KMS-11 (cell line): ENCODE data around the gene CCDC124.

Source experiments
- H2AFZ ChIP-seq: fragments of 200-600 bp; sonication (generic); 2 replicates; pipeline ENCODE4 v1.6.1; 2016; ENCODE audit warnings: antibody characterized with exemption, mixed run types, low read depth
- H3K27ac ChIP-seq: fragments of 200-600 bp; sonication (generic); 2 replicates; pipeline ENCODE4 v1.6.1; 2016; ENCODE audit warnings: mild to moderate bottlenecking, mixed run types
- H3K27me3 ChIP-seq: fragments of 200-600 bp; sonication (generic); 2 replicates; pipeline ENCODE4 v1.6.1; 2017; ENCODE audit warnings: mild to moderate bottlenecking, low read depth, mixed run types, moderate library complexity; ENCODE audit not compliant: insufficient read depth
- H3K36me3 ChIP-seq: fragments of 200-600 bp; sonication (generic); 2 replicates; pipeline ENCODE4 v1.6.1; 2017; ENCODE audit warnings: mild to moderate bottlenecking, mixed run types; ENCODE audit not compliant: insufficient read depth
- H3K4me1 ChIP-seq: fragments of 200-600 bp; sonication (generic); 2 replicates; pipeline ENCODE4 v1.6.1; 2016; ENCODE audit warnings: mild to moderate bottlenecking, low read depth, mixed run types; ENCODE audit not compliant: poor library complexity, severe bottlenecking
- H3K4me2 ChIP-seq: fragments of 200-600 bp; sonication (generic); 2 replicates; pipeline ENCODE4 v1.7.0; 2016; ENCODE audit warnings: mild to moderate bottlenecking, mixed run types
- H3K4me3 ChIP-seq: fragments of 200-600 bp; sonication (generic); IDR thresholded peaks from 2 replicates; pipeline ENCODE4 v1.6.1; 2017; ENCODE audit warnings: low read depth, low read length, mixed read lengths; ENCODE audit not compliant: insufficient read depth
- H3K79me2 ChIP-seq: fragments of 200-600 bp; sonication (generic); 2 replicates; pipeline ENCODE4 v1.6.1; 2016; ENCODE audit warnings: low read depth, mixed run types; ENCODE audit not compliant: insufficient read depth
- H3K9ac ChIP-seq: fragments of 200-600 bp; sonication (generic); 2 replicates; pipeline ENCODE4 v1.6.1; 2016; ENCODE audit warnings: mild to moderate bottlenecking, mixed run types
- H4K20me1 ChIP-seq: fragments of 200-600 bp; sonication (generic); 2 replicates; pipeline ENCODE4 v1.6.1; 2016; ENCODE audit warnings: mild to moderate bottlenecking, mixed run types; ENCODE audit not compliant: insufficient read depth
- TF ChIP-seq, protein P1 (sequence below): fragments of 200-600 bp; sonication (generic); conservative IDR thresholded peaks from 2 replicates; pipeline ENCODE4 v1.6.1; 2017; ENCODE audit warnings: low read depth, mild to moderate bottlenecking, antibody characterized with exemption, low read length, moderate library complexity, mixed read lengths

CCDC124 gene

DNA sequence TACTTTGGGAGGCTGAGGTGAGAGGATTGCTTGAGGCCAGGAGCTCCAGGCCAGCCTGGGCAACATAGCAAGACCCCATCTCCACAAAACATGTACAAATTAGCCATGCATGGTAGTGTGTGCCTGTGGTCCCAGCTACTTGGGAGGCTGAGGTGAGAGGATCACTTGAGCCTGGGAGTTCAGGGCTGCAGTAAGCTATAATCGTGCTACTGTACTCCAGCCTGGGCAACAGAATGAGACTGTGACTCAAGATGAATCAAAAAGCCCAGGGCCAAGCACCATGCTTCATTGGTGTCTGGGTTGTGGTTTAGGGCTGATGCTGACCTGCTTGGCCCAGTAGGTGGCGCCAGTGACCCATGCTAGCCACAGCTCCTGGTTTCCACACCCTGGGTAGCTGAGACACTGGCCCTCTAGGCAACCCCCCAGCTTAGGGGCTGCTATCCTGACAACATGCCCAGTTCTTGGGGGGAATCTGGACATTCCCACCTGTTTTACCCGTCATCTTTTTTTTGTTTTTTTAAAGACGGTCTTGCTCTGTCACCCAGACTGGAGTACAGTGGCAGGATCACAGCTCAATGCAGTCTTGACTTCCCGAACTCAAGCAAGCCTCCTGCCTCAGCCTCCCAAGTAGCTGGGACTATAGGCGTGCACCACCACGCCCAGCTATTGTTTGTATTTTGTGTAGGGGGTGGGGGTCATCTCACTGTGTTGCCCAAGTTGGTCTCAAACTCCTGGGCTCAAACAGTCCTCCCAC, 5.5 kb downstream of the CCDC124 start:
- Histone ChIP-seq H3K4me1 (no peaks in the 10 kb centered on the region), H3K4me3 (no peak overlapping the region), H3K9ac (no peak overlapping the region), H3K27me3 (no peaks in the 10 kb centered on the region), H3K27ac (no peak overlapping the region), H3K79me2 (no peaks in the 10 kb centered on the region; the same call in 1 of the 2 replicates), H3K4me2 (no peak overlapping the region), H2AFZ (no peak overlapping the region), H4K20me1 (no peaks in the 10 kb centered on the region), H3K36me3 (no peaks in the 10 kb centered on the region)
- TF ChIP-seq, protein P1, sequence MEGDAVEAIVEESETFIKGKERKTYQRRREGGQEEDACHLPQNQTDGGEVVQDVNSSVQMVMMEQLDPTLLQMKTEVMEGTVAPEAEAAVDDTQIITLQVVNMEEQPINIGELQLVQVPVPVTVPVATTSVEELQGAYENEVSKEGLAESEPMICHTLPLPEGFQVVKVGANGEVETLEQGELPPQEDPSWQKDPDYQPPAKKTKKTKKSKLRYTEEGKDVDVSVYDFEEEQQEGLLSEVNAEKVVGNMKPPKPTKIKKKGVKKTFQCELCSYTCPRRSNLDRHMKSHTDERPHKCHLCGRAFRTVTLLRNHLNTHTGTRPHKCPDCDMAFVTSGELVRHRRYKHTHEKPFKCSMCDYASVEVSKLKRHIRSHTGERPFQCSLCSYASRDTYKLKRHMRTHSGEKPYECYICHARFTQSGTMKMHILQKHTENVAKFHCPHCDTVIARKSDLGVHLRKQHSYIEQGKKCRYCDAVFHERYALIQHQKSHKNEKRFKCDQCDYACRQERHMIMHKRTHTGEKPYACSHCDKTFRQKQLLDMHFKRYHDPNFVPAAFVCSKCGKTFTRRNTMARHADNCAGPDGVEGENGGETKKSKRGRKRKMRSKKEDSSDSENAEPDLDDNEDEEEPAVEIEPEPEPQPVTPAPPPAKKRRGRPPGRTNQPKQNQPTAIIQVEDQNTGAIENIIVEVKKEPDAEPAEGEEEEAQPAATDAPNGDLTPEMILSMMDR: peak; percentile 83

DNA sequence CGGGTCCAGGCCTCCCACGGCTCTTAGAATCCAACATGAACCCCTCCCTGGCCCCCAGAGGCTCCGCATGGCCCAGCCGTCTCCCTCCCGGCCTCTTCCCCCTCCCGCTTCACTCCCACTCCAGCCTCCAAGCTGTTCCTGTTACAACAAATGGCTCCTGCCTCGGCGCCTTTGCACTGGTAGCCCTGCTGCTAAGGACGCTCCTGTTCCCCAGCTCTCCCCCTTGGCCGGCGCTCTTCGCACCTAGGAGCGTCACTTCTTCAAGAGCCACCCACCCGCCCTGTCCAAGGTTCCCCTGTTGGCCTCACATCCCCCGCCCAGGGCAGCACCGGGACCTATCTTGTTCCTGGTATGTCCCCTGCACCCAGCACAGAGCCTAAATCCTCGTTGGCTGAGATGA, 9.4 kb downstream of the CCDC124 start:
- no peaks in the 10 kb centered on the region for H3K79me2 ChIP-seq
- H3K9ac ChIP-seq: no peak overlapping the region
- H3K36me3 ChIP-seq: no peaks in the 10 kb centered on the region
- 0 out of 2 replicates have a peak, but pooled peaks cover 3% of the 10 kb centered on the region for H3K27me3 ChIP-seq
- no peak overlapping the region for H3K27ac ChIP-seq
- TF ChIP-seq, protein P1: no peak
- no peak overlapping the region for H3K4me2 ChIP-seq
- H3K4me1 ChIP-seq: peaks cover 10% of the 10 kb centered on the region
- no peak overlapping the region for H2AFZ ChIP-seq
- no peaks in the 10 kb centered on the region for H4K20me1 ChIP-seq
- no peak overlapping the region for H3K4me3 ChIP-seq

DNA sequence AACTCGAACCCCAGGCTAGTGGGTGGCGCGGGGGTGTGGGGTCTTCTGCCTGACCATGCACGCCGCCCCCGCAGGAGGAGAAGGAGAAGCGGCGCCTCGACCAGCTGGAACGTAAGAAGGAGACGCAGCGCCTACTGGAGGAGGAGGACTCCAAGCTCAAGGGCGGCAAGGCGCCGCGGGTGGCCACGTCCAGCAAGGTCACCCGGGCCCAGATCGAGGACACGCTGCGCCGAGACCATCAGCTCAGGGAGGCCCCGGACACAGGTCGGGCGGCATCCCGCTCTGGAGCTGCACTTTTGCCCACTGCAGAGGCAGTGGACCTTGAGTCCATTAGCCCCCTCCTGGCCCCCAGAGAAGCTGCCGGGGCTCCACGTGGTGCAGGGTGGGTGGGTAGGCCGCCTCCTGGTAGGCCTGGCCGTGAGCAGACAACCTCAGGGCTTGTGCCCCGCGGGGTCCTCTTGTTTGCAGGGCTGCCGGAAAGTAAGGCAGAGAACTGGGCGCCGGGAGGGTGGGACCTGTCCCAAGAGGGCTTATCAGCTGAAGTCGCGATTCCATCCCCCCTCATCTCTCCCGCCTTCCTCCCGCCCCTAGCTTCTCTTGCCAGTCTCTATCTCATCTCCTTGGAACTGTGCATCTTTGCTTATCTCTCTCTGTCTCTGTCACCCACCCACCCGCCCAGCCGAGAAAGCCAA, 9.9 kb downstream of the CCDC124 start:
- no peak overlapping the region for H3K27ac ChIP-seq
- H3K79me2 ChIP-seq: no peaks in the 10 kb centered on the region
- no peak overlapping the region for H3K9ac ChIP-seq
- no peak overlapping the region for H3K4me2 ChIP-seq
- no peaks in the 10 kb centered on the region for H3K36me3 ChIP-seq
- H3K27me3 ChIP-seq: 0 out of 2 replicates have a peak, but pooled peaks cover 3% of the 10 kb centered on the region
- no peak overlapping the region for H3K4me3 ChIP-seq
- no peak overlapping the region for H2AFZ ChIP-seq
- peaks cover 11% of the 10 kb centered on the region for H3K4me1 ChIP-seq
- no peaks in the 10 kb centered on the region for H4K20me1 ChIP-seq
- TF ChIP-seq, protein P1: no peak

DNA sequence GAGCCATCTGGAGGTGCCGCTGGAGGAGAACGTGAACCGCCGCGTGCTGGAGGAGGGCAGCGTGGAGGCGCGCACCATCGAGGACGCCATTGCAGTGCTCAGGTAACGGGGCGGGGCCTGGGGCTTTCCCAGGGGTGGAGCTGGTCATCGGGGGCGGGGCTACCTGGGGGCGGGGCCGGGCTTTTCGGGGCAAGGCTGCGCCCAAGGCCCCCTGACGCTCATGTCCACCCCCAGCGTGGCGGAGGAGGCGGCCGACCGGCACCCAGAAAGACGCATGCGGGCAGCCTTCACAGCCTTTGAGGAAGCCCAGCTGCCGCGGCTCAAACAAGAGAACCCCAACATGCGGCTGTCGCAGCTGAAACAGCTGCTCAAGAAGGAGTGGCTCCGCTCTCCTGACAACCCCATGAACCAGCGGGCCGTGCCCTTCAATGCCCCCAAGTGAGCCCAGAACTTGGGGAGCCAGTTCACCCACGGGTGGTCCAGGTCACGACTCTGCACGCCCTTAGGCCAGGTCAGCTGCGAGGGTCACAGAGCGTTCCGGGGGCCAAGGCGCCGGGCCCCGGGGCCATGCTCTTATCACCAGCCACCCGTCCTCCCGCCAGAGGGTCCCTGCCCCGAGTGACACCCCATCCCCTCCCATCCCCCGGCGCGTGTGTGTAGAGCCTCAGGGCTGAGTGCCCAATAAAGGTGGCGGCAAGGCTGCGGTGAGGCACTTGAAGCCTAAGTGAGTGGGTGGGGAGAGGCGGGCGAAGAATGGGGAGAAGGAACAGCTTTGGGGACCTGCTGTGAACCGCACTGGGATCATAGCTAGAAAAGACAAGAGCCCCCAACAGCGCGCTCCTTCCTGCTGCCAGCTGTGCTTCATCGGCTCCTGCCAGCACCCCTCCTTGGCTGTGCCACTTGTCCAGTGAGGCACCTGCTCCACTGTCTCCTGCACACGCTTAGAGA, 10.7 kb downstream of the CCDC124 start:
- Histone ChIP-seq H4K20me1 (no peaks in the 10 kb centered on the region), H3K36me3 (no peaks in the 10 kb centered on the region), H3K79me2 (no peaks in the 10 kb centered on the region), H3K4me3 (no peak overlapping the region), H3K27ac (no peak overlapping the region), H3K4me1 (peaks cover 11% of the 10 kb centered on the region), H3K4me2 (no peak overlapping the region), H3K27me3 (peaks cover 3% of the 10 kb centered on the region; the same call in 1 of the 2 replicates), H3K9ac (no peak overlapping the region), H2AFZ (no peak overlapping the region)
- TF ChIP-seq, protein P1: no peak
